Fibroblast of lung (primary cell): ENCODE measurements around the gene ANKRD52.

Experiments used
- CTCF ChIP-seq, 2 donors: IDR thresholded peaks in 1 of 2; conservative IDR thresholded peaks in 1 of 2; 1 replicate in 1 of 2; 2 replicates in 1 of 2; pipeline ENCODE4 v1.5.1; 2011 to 2012; ENCODE audit warnings: low read length in 2 of 2, control low read depth in 1 of 2, inconsistent platforms in 1 of 2, low read depth in 1 of 2, mild to moderate bottlenecking in 1 of 2
- EZH2 ChIP-seq: IDR thresholded peaks from 2 replicates; pipeline ENCODE4 v1.5.1; 2012; ENCODE audit warnings: low read length, control low read depth, mild to moderate bottlenecking; ENCODE audit errors: missing control alignments

DNA sequence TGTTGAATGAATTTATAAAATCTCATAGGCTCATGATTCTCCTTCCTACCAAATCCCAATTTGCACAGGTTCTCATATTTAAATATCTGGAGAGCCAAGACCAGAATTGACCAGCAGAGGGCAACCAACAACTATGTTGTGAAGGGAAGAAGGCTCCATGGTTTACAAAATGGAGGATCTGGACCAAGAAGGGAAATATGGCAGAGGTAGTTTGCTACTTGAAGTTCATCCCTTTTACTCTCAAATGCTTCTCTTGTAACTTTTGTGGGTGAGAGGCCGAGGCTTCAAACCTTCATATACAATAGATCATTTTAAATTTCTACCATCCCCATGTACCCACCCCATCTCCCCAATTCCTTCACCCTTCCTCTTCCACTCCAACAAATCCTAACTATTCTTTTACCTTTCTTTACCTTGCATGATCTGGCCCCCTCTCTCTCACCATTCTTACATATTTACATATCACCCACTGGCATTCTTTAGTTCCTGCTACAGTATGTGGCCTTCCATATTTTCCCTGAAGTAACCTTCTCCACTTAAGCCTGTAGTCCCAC is 65.1 kb downstream of the ANKRD52 start:
- TF ChIP-seq CTCF (conservative IDR thresholded peaks at IDR 0.05 in 1 of 2, IDR thresholded peaks at IDR 0.05 in 1 of 2; ENCODE audit: low read depth in 1 of 2, low read length in 2 of 2) = peak; percentile 82 to 86
- TF ChIP-seq EZH2 = no peak
